ENCODE results near the gene NBPF26.
A peak's percentile ranks its signal among the peaks of the same experiment; 100 is the strongest.
"Not testable (repeated sequence)": the region's sequence is repeated elsewhere in the genome, so short reads cannot be mapped to it uniquely, and the experiment has no call there.

The NBPF26 gene

DNA sequence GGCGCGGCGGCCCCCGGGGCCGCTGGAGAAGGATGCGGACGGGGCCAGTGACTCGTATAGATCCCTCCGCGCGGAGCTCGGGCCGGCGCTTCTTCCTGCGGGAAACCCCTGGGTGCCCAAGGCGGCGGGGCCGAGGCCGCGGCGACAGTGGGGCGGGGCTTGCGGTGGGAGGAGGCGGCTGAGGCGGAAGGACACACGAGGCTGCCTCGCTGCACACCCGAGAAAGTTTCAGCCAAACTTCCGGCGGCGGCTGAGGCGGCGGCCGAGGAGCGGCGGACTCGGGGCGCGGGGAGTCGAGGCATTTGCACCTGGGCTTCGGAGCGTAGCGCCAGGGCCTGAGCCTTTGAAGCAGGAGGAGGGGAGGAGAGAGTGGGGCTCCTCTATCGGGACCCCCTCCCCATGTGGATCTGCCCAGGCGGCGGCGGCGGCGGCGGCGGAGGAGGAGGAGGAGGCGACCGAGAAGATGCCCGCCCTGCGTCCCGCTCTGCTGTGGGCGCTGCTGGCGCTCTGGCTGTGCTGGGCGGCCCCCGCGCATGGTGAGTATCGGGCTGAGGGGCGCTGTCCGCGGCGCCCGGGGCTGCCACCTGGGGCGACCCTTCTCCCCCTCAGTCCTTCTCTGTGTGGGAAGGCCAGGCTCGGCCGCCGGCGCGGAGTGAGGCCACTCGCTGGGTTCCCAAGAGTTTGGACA, at the start of gene NBPF26:
TSS of gene NBPF26 (plus strand) at position 231 of the 688 bp plus-strand sequence.
- peak; percentile 44 for DNase-seq (ENCODE audit: low spot score)

DNA sequence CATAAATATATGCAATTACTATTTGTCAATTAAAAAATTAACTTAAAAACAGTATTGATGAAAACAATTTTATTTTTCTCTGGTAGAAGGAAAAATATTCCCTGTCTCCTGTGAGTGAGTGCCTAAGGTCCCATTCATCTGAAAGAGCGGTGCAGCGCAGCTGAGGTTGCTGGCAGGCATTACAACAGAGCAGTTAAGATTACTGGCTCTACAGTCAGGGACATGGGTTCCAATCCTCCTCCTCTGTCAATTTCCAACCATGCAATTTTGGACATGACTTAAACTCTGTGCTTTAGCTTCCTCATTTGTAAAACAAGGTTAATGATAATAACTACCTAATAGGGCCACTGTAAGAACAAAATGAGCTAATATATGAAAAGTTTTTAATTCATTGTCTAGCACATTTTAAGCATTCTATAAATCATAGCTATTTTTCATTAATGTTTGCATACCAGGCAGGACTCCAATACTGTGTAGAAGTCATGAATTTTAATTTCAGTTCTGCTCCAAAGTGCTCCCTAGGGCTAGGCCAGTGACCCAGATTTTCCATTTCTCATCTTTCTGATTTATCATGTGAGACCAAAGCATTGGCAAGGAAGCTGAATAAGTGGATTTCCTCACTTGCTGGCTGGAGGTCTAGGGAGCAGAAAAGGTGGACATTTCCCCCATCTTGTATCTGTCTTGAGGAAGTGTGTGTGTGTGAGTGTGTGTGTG, 43.5 kb upstream of the NBPF26 start:
- DNase-seq (ENCODE audit: low spot score): not testable (repeated sequence)

DNA sequence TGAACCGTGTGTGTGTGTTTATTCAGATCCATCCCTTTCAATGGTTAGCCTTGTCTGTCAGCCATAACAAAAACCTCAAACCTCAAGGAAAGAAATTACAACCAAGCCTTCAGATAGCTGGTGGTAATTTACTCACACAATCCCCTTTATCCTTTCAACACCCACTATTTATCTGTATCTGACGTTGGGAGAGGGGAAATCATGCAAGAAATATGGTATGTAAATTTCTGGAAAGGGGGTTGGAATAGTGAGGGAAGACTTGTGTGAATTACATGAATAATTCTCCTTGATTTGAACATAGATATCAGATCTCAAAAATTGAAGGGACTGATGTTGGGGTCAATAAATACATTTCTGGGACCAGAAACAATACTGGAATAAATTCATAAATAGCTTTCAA, 42.8 kb upstream of the NBPF26 start:
- DNase-seq (ENCODE audit: low spot score): not testable (repeated sequence)

DNA sequence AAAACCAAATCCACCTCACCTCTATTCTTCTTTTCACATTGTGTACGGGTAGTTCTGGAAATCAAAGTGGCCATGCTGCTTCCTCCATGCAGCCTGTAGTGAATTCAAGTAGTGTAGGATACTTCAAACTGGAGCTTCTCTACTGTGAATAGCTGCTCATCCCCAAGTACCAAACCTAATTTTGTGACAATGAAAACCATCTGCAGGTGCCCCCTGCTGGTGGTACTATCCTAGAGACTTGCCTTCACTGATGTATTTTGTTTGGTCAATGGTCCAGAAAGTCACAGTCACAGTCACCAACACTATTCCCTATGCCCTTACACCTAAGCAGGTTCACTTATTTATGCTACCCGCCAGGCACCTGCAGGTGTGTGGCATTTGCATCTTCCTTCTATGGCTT, 39.3 kb upstream of the NBPF26 start:
- DNase-seq (ENCODE audit: low spot score): not testable (repeated sequence)

DNA sequence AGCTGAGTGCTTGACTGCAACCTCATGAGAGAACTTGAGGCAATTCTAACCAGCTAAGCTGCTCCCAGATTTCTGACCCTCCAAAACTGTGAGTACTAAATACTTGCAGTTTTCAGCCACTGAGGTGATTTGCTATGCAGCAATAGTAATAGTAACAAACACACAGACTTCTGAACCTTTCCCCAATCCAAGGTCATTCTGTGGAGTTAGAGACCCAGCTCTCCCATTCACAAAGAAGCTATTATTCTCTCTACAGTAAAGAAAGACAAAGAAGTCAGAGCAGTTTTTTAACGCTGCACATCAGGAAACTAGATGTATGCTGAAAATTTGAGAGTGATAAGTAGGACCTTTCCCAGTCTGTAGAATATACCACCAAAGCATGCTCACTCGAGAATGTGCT, 38.1 kb upstream of the NBPF26 start:
- not testable (repeated sequence) for DNase-seq (ENCODE audit: low spot score)

DNA sequence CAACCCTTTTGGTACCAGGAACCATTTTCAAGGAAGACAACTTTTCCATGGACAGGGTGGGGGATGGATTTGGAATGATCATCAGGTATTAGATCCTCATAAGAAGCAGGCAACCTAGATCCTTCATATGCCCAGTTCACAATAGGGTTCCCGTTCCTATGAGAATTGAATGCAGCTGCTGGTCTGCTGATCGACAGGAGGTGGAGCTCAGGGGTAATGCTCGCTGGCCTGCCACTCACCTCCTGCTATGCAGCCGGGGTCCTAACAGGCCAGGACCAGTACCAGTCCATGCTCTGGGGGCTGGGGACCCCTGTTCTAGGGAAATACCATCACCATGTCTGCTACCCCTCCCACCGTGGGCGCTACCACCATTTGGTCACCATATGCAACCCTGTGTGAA, 36.5 kb upstream of the NBPF26 start:
- DNase-seq (ENCODE audit: low spot score): not testable (repeated sequence)

DNA sequence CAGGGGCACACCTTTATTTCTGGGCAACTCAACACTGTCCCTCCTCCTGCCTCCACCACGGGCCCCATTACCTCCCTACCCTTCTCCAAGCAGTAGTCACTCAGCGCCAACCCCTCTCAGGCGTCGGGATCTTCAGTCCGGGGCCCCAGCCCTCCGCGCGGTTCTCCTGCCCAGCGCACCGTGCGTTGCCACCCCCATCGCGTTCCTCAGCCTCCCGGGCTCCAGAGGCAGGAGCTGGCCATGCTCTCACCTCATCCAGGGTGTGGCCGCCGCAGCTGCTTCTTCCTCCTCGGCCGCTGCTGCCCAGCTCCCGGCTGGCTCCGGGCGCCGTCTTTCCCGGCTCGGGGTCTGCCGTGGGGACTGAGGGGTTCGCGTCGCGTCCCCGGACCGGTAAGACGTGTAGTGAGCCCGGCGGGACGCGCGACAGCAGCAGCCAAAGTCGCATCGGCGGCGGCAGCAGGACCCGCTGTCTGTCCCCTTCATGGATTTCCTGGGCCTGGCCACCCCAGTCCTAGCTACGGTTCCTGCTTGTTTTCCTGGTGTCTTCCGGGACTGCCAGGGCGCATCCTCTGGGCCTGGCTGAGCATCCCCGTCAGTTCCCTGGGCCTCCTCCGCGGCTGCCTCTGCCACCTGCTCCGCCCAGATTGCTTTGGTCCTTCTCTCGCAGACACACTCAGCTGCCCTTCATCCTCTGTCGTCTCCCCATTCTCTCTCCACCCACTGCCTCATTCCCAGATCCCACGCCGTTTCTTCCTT, 22.8 kb upstream of the NBPF26 start:
- DNase-seq (ENCODE audit: low spot score): not testable (repeated sequence)

DNA sequence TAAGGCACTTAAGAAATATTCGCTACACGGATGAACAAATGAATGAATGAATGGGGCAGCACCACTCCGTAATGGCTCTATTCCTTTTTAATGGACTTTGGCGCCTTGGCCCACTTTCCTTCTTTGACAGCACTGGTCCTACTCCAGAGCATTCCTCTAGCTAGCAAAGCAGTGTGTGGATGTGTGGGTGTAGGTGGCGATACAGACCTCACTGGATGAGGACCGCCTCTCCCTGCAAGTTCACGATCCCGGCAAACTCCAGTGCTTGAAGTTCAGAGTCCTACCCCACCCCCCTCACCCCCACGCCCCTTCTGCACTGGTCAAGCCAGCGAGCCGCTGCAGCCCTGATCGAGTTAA, 409 bp upstream of the NBPF26 start:
- not testable (repeated sequence) for DNase-seq (ENCODE audit: low spot score)

DNA sequence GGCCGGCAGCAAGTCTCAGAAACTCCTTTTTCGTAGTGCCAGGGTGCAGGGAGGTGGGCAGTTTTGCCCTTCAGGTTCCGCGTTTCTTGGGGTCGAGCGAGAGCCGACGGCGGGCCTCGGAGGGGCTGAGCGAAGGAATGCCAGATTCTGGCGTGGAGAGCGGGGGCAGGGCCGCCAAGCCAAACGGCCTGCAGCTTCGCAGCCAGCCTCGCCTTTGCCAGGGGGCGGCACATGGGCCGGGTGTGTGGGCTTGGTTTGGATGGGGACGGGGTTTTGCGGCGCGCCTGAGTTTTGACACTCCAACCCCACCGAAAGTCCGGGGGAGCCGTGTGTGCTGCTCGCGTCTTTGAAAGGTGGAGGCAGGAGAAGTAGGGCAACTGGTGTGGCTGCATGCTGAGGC, 762 bp downstream of the NBPF26 start:
- not testable (repeated sequence) for DNase-seq (ENCODE audit: low spot score)

DNA sequence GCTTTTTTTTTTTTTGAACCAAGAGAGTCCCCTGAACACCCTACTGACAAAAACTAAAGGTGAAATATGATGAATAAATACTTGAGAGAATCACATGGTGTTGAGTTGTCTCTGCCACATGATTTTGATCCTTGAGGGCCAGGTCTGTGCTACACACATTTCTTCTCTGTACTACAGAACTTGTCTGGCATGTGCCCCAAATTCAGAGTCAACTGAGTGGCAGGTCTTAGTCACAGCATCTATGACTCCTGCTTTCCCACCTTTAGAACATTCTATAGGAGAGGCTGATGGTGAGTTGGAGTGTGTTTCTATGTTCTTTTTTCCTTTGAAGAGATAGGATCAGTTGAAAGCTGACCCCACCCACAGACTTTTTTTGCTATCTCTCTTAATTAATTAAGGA, 5.1 kb downstream of the NBPF26 start:
- DNase-seq (ENCODE audit: low spot score): not testable (repeated sequence)

DNA sequence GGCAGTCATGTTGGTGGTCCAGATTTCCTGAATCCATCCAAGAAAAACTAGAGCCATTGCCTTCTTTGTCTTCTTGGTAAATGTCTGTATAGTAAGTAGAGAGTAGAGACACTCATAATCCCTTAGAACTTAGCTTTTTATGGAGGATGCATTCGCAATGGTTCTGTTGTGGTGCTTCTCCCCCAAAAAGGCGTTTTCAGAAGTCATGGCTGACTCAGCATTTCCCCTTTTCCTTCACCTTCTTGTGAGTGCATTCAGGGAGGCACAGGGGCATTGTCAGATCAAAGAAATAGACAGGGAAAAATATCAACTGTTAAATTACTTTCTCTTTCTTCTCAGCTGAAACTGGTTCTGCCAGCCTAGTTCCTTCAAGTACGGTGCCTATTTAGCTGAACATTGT, 45.3 kb downstream of the NBPF26 start:
- DNase-seq (ENCODE audit: low spot score): not testable (repeated sequence)

DNA sequence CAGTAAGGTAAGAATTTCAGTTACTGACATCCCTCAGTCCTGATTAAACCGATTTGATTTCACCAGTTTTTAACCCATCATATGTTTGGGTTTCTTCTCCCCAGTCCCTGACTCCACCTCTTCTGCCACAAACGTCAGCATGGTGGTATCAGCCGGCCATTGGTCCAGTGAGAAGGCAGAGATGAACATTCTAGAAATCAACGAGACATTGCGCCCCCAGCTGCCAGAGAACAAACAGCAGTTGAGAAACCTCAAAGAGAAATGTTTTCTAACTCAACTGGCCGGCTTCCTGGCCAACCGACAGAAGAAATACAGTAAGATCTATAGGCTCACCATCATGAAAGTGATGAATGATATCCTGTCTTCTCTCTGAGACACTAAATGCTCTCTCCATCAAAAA, 81.7 kb downstream of the NBPF26 start:
- DNase-seq (ENCODE audit: low spot score): not testable (repeated sequence)

DNA sequence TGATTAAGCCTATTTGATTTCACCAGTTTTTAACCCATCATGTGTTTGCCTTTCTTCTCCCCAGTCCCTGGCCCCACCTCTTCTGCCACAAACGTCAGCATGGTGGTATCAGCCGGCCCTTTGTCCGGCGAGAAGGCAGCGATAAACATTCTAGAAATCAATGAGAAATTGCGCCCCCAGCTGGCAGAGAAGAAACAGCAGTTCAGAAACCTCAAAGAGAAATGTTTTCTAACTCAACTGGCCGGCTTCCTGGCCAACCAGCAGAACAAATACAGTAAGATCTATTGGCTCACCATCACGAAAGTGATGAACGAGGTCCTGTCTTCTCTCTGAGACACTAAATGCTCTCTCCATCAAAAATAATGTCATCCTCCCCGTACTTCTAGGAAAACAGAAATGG, 88.1 kb downstream of the NBPF26 start:
- DNase-seq (ENCODE audit: low spot score): not testable (repeated sequence)

DNA sequence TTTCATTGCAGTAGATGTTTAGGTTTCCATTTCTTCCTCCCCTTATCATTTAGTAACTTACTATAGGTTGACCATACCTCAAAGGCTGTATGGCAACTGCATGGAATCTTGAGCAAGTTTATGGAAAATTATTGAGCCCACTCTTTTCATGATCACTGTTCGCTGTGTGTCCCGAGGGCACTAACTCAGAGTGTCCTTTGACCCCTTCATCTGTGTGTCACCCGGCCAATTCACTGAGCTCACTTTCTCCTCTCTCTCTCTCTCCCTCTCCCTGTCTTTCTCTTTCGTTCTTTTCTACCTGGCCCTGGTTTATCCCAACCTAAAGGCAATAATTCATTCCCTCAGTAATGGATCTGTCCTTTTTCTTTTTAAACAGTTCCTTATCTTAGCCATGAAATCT, 101.3 kb downstream of the NBPF26 start:
- not testable (repeated sequence) for DNase-seq (ENCODE audit: low spot score)

DNA sequence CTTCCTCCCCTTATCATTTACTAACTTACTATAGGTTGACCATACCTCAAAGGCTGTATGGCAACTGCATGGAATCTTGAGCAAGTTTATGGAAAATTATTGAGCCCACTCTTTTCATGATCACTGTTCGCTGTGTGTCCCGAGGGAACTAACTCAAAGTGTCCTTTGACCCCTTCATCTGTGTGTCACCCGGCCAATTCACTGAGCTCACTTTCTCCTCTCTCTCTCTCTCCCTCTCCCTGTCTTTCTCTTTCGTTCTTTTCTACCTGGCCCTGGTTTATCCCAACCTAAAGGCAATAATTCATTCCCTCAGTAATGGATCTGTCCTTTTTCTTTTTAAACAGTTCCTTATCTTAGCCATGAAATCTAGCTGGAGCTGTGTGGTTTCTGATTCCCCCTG, 102.9 kb downstream of the NBPF26 start:
- DNase-seq (ENCODE audit: low spot score): not testable (repeated sequence)

DNA sequence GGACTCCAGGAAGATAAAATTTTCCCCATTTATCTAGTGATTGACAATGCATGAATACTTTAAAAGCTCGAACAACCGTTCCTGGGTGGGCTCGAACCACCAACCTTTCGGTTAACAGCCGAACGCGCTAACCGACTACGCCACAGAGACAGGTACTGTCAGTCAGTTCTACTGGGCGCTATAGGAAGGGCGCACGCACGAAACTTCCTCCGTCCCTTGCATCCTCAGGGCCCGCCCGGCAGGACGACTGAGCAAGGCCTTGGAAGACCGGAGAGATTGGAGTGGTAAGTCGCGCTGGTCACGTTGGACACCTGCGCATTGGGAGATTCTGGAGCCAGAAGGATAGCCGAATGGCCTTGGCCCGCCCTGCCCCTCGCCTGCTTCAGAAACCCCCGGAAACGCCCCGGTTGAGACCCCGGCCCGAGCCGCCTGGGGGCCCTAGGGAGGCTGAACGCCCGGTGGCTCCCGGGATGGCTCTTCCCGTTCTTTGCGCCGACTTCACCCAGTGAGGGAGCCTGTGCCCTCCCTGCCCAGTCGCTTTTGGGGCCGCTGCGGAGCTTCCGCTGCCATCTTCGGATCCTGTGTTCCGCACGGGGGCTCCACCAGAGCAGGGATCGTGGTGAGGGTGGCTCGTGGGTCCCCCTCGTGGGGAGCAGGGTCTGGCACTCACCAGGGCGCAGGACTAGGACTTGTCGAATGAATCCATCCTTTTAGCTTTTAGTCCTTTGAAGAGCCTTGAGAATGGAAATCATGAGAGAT, 120.6 kb downstream of the NBPF26 start:
- DNase-seq (ENCODE audit: low spot score): peak; percentile 73

DNA sequence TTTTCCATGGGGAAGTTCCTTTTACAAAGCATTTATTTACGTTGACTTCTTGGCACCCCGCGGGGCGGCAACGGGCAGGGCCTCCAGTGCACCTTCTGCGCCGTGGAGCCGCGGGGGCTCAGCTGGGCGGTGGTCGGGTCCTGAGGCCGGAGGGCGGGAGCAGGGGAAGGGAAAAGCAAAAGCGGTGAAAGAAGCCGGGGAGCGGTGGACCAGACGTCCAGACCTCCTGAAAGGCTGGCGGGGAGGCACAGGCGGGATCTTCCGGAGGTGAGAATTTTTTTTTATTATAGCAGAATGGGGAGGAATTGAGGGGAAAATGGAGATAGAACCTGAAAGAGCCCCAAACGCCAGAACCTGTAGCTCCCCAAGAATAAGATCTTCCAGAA, 121.2 kb downstream of the NBPF26 start:
- not testable (repeated sequence) for DNase-seq (ENCODE audit: low spot score)

DNA sequence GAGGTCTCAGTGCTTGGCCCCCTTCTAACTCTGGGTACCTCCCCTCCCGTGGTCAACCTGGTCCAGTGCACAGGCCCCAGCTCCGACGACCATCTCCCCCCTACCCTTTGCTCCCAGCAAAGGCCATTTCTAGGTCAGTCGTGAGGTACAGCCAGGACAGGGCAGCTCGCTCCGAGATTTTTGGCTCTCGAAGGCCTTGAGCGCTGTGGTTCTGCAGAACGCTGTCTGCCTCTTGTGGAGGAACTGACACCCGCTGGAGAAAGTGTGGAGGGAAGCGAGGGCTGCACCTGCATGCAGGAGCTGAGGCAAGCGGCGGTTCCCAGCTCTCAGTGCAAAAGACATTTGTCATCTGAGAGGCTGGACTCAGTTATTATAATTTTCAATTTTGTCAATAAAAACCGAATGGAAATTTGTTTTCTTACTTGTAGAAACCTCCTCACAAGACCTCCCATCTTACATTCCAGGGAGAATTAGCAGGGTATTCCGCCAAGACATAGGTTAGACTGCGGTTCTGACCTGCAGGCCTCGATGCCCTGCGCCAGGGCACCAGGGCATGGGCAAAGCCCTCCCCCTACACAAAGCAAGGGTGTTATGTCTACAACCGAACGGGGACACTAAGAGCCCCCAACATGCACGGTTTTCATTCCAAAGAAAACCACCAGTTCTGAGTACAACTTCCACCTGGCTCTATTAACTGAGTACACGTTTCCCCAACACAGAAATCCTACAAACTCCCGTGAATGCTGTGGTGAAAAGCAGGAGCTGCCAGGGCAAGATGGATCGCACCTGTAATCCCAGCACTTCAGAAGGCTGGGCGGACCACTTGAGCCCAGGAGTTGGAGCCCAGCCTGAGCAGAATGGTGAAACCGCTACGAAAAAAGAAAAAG, 125.9 kb downstream of the NBPF26 start:
- DNase-seq (ENCODE audit: low spot score): peak; percentile 0

DNA sequence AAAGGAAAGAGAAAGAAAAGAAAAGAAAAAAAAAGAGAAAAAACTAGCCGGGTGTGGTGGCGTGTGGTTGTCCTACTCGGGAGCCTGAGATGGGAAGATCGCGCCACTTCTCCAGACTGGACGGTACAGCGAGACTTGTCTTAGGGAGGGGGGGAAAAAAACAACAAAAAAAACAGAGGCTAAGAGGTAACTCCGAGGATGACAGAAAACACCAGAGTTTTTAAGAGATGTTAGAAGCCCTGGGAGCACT, 126.5 kb downstream of the NBPF26 start:
- DNase-seq (ENCODE audit: low spot score): peak; percentile 22

DNA sequence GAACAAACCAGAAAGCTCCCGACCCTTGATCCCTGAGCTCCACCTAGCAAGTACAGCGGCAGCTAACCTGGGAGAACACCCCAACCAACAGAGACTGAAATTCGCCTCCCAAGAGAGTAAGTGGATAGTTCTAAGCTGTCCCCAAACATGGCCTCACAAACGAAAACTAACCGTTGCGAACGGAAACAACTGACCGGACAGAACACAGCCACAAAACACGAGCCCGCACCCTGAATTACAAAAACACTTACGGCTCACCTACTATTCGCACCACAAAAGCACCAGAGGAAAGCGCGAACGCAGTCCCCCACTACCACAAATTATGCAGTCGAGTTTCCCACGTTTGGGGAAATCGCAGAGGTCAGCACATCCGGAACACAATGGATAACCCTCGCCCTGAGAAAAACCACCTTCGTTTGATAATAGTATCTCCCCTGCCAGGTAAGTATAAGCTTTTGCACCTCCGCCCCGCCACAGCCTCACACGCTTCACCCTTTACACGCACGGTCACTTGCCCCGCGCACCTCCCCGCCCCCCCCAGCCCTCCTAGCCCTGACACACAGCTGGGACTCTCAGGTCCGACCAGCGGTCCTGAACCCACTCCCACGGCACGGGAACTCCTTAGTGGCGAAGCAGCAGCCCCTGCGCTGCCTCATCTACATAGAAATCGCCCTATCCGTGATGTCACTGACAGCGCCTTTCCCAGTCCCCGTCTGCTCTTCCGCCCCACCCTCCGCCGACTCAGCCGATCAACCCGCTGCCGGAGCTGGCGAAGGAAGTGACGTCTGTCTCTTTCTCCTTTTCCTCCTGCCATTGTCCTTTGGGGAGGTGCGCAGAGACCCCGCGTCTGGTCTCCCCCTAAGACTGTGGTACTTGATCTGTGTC, 127.0 kb downstream of the NBPF26 start:
- DNase-seq (ENCODE audit: low spot score): peak; percentile 87
